Stimulated activated CD4-positive, alpha-beta T cell treated with anti-CD3 and anti-CD28 coated beads, TNF-alpha, amount 100 ng/mL, for 48 hours (primary cell): Measurements from ENCODE around the gene LRRC52.

Experiments used
- DNase-seq, 3 donors: peaks; one replicate each; pipeline ENCODE4 v3.0.0-alpha.2; 2020; ENCODE audit warnings: low read depth in 3 of 3

Gene LRRC52, protein sequence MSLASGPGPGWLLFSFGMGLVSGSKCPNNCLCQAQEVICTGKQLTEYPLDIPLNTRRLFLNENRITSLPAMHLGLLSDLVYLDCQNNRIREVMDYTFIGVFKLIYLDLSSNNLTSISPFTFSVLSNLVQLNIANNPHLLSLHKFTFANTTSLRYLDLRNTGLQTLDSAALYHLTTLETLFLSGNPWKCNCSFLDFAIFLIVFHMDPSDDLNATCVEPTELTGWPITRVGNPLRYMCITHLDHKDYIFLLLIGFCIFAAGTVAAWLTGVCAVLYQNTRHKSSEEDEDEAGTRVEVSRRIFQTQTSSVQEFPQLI

DNA sequence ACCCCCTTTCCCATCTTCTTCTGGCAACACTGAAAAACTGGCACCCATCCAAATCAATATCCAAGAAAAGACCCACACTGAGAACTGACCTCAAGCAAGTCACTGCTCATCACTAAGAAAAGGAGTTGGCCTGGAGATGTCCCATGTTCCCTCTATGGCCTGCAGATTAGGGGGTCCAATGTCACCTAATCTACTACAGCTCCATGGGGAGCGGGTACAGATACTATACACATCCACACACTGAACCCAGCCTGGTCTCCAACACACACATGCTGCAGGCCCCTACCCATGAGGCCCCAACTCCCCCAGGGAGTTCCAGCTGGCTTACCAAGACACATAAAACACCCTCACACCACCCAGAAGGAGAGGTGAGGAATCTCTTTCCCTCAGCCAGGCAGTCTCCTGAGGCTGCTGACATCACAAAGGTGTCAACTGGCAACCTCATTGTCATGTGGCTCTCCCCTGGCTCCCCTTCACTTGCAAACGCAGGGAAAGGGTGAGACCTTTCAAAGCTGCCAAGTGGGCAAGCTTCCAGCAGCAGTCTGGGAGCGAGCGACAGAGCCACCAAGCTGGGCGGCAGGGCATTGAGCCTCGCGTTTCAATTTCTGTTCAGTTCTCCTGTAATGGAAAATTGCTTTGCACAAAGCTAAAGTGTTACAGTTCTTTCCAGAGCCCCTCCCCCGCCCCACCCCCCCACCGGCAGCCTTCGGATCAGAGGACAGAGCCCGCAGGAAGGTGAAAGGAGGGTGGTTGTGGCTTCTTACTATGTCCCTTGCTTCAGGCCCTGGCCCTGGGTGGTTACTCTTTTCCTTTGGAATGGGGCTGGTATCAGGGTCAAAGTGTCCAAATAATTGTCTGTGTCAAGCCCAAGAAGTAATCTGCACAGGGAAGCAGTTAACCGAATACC lies at the start of gene LRRC52:
Gene LRRC52 (plus strand): TSS at position 469 of the 907 bp plus-strand sequence. CDS start 297 bp downstream, at position 766.
- no peak for DNase-seq

DNA sequence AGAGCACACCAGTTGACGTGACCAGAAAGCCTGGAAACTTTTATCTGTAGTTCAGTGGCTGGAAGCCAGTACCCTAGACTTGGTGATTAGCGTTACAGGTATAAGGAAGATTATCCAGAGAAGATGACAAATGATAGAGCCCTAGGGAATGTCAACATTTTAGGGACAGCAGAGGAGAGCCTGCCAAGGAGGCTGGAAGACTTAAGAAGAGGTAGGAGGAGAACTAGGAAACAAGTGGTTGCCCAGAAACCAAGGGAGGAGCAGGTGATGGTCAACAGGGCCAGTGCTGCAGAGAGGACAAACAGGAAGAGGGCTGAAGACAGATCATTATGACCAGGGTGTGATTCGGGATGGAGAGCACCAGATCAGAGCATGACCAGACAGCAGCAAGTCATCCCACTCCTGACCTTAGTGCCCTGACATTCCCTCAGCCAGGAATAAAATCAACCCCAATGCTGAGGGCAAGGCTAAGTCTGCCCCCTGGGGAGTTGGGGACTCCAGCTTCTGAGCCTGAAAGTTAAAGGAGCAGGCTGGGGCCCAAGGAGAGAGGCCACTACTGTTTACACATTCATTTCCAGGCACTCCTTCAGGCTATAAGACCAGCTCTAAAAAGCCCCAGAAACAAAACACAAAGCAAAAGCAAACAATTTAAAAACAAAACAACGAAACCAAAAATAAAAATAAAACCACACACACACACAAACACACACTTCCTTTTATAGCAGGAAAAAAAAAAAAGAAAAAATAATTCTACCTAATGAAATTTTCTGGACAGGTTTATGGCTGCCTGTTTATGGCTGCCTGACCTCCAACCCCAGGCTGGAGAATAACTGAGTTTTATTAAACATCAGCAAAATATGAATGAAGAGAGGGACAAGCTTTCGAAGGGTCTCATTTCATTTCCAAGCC lies 48.6 kb upstream of the LRRC52 start:
- DNase-seq = no peak

DNA sequence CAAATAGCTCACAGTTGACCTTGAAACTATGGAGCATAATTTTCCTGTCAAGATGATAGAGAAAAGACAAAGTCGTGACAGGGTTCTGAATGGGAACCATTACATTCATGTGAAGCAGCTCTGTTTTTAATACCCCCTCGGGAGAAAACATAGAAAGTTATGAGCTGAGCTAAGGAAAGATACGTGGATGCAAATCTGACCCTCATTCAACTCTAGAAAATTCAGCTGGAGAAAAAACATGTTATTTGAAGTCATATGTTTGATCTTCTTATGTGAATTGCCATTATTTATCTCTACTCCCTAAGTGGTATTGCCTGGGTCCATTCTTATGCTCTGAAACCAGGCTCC lies 48.0 kb upstream of the LRRC52 start:
- DNase-seq = no peak

DNA sequence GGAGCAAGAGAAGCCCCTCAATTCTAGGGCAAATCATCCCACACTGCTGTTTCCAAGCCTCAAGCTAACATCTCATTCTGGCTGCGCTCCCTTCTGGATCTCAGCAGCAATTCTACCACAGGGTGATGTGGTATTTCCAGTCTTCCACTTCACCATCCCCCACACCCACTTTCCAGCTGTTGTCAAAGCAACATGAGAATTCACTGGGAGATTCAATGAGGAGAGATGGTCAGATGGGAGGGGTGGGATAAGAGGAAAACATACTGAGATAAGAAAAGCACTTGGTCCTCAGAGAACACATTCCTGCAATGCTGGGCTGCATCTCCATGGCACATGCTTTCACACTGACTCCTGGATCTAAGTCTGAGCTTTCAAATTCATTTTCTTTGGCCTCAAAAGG lies 47.3 kb upstream of the LRRC52 start:
- DNase-seq = no peak

DNA sequence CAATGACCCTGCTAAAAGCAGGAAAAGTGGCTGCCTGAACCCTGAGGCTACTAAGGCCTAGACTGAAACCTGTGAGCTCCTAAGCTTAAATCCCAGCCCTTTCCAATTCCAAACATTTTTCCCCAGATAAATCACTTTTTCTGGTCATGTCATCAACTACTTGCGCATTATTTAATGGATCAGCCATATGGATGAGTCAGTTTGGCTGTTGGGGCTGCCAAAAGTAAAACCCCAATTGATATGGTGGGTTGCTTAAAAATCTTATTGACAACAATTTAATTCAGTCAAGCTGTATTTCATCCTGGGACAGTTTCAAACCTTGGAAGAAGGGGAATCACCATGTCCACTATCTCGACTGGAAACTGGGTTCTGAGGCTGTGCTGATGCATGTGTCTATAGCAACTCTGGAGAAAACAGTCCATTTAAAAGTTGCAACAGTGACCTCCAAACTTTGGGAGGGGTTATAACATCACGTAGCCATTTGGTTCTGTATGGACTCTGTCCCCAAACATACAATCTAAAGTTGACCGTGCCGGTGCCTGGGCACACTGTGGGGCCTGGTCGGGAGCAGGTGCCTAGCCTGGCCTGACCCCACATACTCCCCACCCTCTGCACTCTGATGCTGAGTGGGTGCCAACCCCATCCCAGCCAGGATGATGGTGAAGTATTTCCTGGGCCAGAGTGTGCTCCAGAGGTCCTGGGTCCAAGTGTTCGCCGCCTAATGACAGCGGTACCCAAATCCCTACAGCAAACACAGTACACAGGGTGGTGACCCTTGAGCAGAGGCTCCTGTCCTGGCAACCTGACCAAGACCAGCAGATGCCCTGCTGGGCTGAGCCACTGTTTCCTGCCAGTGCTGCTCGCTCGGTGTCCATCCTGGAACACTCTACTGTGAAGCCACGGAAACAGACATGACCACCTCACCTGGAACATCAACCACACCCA lies 46.5 kb upstream of the LRRC52 start:
- no peak for DNase-seq

DNA sequence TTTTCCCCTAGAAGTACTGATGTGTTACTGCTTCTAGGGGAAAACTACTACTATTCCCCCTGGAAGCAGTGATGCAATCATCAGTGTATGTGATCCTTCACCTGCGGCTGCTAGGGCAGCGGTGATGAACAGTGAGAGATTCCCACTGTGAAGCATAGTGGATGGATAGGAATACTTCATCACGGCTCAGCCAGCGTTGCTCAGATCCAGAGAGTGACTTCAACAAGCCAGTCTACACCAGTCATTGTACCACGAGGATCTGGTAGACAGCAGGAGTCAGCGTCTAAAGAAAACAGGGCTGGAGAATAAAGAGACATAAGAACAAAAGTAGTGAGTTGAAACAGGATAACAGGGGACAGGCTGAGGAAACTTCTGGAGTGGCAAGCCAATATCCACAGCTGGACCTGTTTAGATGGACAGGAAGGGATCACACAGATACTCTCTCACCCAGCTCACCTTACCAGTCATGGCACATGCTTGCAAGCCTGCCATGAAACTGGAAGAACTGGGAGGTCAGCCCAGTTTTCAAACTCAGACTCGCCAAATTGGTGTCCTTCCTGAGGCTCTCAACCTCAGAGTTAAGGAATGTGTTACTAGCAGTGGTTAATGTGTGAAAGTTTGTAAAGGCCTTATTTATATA lies 42.4 kb upstream of the LRRC52 start:
- no peak for DNase-seq

DNA sequence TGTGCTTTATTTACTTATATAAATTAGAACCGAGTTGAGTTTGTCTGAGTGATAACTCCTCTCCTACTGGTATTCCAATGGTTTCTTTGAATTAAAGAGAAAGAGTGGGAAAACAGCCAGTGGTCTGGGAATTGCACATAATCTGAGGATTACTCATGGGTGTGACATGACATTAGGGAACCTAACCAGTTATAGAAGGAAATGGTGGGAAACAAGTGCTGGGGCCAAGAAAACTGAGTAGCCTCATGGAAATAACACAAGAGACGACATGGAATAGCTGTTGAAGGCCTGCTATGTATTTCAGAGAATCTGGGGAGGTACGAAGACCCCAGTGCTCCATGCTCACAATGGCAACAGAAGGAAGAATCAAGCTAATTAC lies 41.8 kb upstream of the LRRC52 start:
- DNase-seq = no peak

DNA sequence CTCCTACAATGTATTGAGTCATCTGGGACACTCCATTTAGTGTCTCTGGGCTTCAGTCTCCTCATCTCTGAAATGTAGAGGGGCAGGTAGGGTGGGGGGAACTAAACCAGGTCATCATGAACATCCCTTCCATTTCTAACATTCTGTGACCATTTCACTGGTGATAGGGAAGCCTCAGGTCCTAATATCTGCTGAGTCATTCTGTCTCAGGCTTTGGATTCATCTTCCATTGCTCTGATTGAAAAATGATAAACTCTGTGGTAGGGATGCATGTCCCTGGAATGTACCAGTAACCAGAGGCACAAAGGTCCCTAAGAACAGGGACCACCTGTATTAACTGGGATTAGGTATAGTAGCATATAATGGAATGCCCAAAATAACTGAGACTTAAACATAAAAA lies 36.2 kb upstream of the LRRC52 start:
- no peak for DNase-seq

DNA sequence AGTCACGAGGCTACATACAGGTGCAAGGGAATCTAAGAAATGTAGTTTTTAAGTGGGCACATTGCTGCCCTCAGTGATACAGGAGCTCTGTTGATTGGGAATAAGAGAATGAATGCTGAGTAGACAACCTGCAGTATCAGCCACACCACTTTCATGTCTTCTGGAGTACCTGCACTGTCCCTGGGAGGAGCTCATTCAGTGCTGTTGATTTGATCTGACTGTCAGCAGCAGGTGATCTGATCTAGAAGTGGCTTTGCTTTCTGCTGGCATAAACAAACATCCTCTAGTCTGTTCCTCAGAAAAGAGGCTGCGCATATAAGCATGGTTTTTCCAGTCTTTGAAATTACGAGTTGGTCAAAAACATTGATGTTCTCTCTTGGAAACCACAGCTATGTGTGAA lies 35.5 kb upstream of the LRRC52 start:
- DNase-seq = no peak

DNA sequence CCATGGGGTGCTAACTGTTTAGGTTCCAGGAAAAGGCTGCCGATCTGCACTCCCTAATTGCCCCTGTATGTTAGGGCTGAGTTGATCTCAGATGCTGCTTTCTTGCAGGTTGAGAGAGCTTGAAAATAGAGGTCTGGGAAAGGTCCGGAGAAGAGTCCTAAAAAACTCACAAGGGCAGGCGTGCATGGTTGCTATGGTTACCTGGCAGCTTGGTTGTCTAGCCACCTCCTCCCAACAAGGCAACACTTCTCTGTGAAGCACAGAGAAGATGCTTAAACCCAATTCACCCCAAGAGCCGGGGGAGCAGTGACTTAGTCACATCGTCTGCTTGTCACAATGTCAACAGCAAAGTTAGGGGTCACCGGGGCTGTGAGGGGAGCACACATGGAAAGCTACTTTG lies 31.0 kb upstream of the LRRC52 start:
- DNase-seq = no peak

DNA sequence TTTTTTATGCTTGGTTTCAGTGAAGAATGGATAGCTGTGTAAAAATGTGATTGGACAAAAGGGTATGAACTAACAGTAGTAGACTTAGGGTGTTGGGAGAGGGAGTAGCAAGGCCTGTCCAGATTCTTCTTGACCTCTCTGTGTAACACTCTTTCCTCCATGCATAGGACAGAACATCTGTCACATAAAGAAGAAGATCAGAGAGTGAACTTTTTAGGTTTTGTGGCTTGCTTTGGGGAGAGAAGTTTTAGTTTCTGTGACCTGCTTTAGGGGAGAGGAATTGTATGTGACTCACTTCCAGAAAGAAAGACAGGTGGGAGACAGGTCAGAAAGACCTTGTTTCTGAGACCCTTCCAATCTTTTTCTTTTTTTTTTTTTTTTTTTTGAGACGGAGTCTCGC lies 27.3 kb upstream of the LRRC52 start:
- DNase-seq = no peak

DNA sequence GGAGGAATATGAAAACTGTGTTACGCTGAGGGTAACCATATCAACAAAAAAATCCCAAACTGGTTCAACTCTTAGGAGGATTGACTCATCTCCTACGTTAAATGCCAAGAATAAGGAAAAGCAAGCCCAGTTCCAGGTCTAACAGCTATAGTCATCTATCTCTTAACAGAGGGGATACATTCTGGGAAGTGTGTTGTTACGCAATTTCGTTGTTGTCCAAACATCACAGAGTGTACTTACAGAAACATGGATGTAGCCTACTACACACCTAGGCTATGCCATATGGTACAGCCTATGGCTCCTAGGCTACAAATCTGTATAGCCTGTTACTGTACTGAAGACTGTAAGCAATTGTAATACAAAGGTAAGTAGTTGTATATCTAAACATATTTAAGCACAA lies 23.2 kb upstream of the LRRC52 start:
- DNase-seq = no peak

DNA sequence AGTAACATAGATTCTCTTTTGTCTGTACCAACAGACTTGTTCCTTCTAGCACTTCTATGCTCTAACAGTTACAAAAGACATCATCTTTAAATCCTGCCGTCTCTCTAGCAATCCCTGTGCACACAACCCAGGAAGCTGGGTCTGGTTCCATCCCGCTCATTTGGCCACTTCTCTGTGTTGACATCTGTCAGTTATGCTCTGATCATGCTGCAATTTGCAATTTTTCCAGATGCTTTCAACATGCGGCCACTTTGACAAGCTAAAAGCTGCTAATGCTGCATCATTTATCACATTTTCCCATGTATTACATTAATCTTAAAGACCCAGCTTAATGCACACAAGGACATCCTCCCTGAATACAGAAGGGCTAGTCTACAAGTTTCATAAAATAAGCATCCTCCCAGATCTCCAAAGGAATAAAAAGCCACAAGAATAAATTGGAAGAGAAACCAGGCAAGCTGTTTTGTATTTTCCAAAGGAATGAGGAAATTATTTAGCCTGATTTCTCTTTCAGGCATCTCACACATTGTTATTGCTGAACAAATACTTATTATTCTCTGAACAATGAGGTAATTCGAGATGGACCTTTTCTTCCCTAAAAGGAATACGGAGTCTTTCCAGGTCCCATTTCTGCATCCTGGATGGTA lies 19.0 kb upstream of the LRRC52 start:
- DNase-seq = no peak

DNA sequence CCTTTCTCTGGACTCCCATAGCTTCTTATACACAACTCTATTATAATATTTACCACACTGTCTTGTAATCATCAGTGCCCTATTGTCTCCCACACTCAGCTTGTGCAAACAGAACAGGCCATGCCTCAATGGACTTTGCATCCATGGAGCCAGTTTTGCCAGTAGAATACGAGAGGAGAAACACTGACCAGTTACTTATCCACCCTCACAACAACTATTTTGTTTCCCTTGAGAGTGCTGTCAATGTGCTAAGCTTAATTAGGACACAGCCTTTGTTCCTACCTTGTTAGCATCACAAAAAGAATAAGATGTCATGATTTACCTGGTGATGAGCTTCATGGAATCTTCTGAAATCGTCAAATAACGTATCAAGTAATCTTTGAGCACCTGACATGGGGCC lies 18.1 kb upstream of the LRRC52 start:
- no peak for DNase-seq

DNA sequence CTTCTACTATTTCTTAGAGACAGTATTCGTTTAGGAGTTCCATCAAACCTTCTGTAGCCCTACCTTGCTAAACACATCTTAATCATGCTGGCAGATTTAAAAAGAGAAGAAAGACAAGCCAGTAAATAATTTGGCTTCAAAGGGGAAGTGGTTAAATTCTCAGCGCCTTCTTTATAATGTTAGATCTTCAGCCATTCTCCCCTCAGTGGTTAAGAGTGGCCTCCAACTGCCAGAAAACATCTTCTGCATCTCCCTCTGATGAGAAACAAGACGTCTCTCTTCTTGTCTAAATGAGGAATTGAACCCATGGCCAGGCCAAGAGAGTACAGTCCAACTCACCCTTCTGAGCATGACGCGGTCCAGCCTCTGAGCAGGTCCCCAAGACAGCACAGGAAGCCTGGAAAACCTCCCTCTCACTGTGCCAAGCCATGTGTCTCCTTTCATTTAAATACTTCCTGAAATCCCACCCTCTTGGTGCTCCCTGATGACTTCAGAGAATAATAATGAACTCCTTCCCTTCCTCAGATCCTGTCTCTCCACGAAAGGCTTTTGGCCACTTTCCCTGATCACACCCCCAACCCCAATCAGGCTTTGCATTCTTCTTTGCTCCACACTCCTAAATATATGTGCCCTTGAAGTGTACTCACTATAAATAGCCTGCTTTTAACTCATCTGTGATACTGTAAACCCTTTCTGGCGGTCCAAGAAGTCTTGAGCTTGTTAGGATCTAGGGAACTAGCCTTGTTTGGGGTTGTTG lies 16.4 kb upstream of the LRRC52 start:
- DNase-seq = no peak

DNA sequence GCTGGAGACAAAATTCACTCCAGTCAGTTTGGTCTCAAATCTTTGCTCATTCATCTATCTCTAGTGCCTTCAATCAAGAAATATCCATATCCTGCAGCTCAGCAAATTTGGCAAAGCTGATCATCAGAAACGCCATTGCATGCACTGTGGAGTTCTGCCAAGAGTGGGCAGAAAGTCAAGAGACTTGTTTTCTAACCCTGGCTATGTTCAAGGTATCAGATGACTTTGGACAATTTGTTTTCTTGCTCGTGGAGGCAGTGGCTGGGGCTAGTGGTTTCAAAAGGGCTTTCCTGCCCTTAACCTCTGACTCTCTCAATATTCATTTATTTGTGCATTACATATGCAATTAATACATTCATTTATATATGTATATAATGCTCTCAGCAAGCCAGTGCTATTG lies 12.8 kb upstream of the LRRC52 start:
- DNase-seq = no peak

DNA sequence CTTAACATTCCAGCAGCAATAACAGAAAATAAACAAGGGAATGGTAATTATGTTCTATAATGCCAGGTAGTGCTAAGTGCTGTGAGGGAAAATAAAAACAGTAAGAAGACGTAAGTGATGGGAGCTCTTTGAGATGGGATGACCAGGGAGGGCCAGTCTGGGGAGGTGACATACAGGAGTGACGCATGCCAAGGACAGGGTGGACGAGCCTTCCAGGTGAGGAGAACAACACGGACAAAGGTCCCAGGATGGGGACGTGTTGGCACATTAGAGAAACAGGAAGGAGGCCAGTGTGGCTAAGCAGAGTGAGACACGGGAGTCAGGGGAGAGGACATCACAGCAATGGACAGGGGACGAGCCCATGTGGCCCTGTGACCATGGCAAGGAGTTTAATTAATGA lies 11.7 kb upstream of the LRRC52 start:
- no peak for DNase-seq

DNA sequence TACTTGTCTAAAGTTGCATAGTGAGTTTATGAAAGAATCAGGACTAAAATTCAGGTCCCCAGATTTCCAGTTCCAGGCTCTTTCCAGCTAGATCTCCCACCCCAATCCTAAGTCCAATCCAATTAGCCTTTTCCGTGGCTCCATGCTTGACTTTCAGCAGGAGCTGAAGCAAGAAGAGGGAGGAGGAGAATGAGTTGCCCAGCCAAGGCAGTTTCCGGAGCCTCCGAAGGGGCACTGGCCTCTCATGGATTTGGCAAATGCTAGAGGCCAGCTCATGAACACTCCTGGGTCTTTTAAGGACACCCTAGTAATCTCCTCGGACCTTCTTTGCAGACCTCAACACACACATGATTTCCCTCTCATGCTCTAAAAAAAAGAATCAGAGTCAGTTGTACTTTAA lies 10.5 kb upstream of the LRRC52 start:
- no peak for DNase-seq

DNA sequence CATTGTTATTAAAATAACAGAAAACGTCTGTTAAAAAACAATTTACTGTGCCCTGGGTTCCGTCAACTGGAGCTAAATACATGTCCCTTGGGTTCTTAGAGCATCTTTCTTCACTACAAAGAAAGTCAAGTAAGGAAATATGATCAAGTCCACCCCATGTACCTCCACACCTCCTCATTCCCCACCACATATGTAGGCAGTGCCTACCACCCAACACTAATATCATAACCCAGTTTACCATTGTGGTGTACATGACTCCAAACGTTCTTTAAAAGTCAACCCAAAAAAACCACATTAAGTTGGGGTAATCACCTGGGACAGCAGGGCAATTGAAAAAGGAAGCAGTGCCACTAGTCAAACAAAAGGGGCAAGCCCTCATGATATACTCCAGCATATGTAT lies 7.8 kb upstream of the LRRC52 start:
- DNase-seq = no peak
